DND-41 (cell line): ENCODE data around the gene TGFBR2.
"Not testable (repeated sequence)": the region's sequence is repeated elsewhere in the genome, so short reads cannot be mapped to it uniquely, and the experiment has no call there.

Source experiments
- ATAC-seq: fragments of 200-7000 bp; cut with Tn5 transposase; 3 replicates; pipeline ENCODE4 v1.9.1; 2021; ENCODE audit warnings: low read depth; ENCODE audit not compliant: insufficient read depth
- DNase-seq: peaks from one replicate; pipeline ENCODE4 v3.0.0-alpha.2; 2020
- H2AFZ ChIP-seq: 2 replicates; pipeline ENCODE4 v1.6.0; 2012; ENCODE audit warnings: low read depth, low read length
- H3K27ac ChIP-seq: 2 replicates; pipeline ENCODE4 v1.5.1; 2012; ENCODE audit warnings: low read length, inconsistent platforms
- H3K27me3 ChIP-seq: fragments of 200-600 bp; sonication (generic); 2 replicates; pipeline ENCODE4 v1.6.0; 2012; ENCODE audit warnings: low read length, mild to moderate bottlenecking, inconsistent platforms; ENCODE audit not compliant: insufficient read depth, poor library complexity
- H3K36me3 ChIP-seq: 2 replicates; pipeline ENCODE4 v1.5.1; 2012; ENCODE audit warnings: low read length, inconsistent platforms; ENCODE audit not compliant: insufficient read depth
- H3K4me1 ChIP-seq: 2 replicates; pipeline ENCODE4 v1.5.1; 2012; ENCODE audit warnings: mild to moderate bottlenecking, low read length; ENCODE audit not compliant: insufficient read depth
- H3K4me2 ChIP-seq: 2 replicates; pipeline ENCODE4 v1.6.0; 2012; ENCODE audit warnings: mild to moderate bottlenecking, moderate library complexity, low read length, inconsistent platforms; ENCODE audit not compliant: insufficient read depth
- H3K4me3 ChIP-seq, 2 experiments: fragments of 200-600 bp in 1 of 2; shearing (Covaris generic) in 1 of 2; 2 replicates each; pipeline ENCODE4 v1.5.1; 2012 to 2016; ENCODE audit warnings: inconsistent platforms in 2 of 2, low read length in 2 of 2, mild to moderate bottlenecking in 2 of 2, low read depth in 1 of 2, moderate library complexity in 1 of 2
- H3K79me2 ChIP-seq: 2 replicates; pipeline ENCODE4 v1.6.0; 2012; ENCODE audit warnings: low read length, inconsistent platforms; ENCODE audit not compliant: insufficient read depth
- H3K9ac ChIP-seq: 2 replicates; pipeline ENCODE4 v1.6.0; 2012; ENCODE audit warnings: low read depth, mild to moderate bottlenecking, inconsistent platforms, low read length, moderate library complexity
- H3K9me3 ChIP-seq: 2 replicates; pipeline ENCODE4 v1.5.1; 2012; ENCODE audit warnings: low read length, moderate library complexity, mild to moderate bottlenecking, inconsistent platforms; ENCODE audit not compliant: insufficient read depth, severe bottlenecking
- H4K20me1 ChIP-seq: 2 replicates; pipeline ENCODE4 v1.6.0; 2012; ENCODE audit warnings: low read length; ENCODE audit not compliant: insufficient read depth
- CTCF ChIP-seq: IDR thresholded peaks from 2 replicates; pipeline ENCODE4 v1.5.1; 2012; ENCODE audit warnings: borderline replicate concordance, low read length, moderate library complexity, mild to moderate bottlenecking; ENCODE audit not compliant: poor library complexity, severe bottlenecking; ENCODE audit errors: extremely low read depth
- EZH2 ChIP-seq: IDR thresholded peaks from 3 replicates; pipeline ENCODE4 v1.6.1; 2012; ENCODE audit warnings: borderline replicate concordance, low read depth, mild to moderate bottlenecking, moderate library complexity, low read length, inconsistent platforms; ENCODE audit not compliant: severe bottlenecking

Gene TGFBR2

GRCh38 chr3:30621576-30621975, 15.2 kb downstream of the TGFBR2 start:
- peaks cover 90% of the 10 kb centered on the region for H3K79me2 ChIP-seq
- H3K27ac ChIP-seq: no peak overlapping the region
- H2AFZ ChIP-seq: no peak overlapping the region
- ATAC-seq (no peak), DNase-seq (no peak)
- TF ChIP-seq EZH2 (no peak), CTCF (no peak)
- peaks cover 28% of the 10 kb centered on the region for H3K36me3 ChIP-seq
- no peaks in the 10 kb centered on the region for H3K9me3 ChIP-seq
- no peaks in the 10 kb centered on the region for H3K27me3 ChIP-seq
- H3K4me2 ChIP-seq: no peak overlapping the region
- peaks cover 17% of the 10 kb centered on the region for H4K20me1 ChIP-seq
- H3K9ac ChIP-seq: no peak overlapping the region
- H3K4me1 ChIP-seq: 0 out of 2 replicates have a peak, but pooled peaks cover 10% of the 10 kb centered on the region
- H3K4me3 ChIP-seq: no peak overlapping the region

- DNase-seq: no peak
- Histone ChIP-seq H3K4me1 (0 out of 2 replicates have a peak, but pooled peaks cover 14% of the 10 kb centered on the region), H2AFZ (no peak overlapping the region), H3K4me2 (no peak overlapping the region), H3K79me2 (peaks cover 90% of the 10 kb centered on the region), H3K9ac (no peak overlapping the region), H3K4me3 (no peak overlapping the region), H3K27me3 (no peaks in the 10 kb centered on the region), H3K9me3 (no peaks in the 10 kb centered on the region), H3K36me3 (peaks cover 29% of the 10 kb centered on the region), H3K27ac (no peak overlapping the region), H4K20me1 (peaks cover 18% of the 10 kb centered on the region)
- ATAC-seq: no peak
- no peak for TF ChIP-seq EZH2
- TF ChIP-seq CTCF: no peak
Observed at GRCh38 chr3:30622047-30622545, 15.7 kb downstream of the TGFBR2 start.

- Histone ChIP-seq H3K27me3 (no peaks in the 10 kb centered on the region), H3K27ac (no peak overlapping the region), H3K9ac (no peak overlapping the region), H3K4me1 (0 out of 2 replicates have a peak, but pooled peaks cover 12% of the 10 kb centered on the region), H3K9me3 (no peaks in the 10 kb centered on the region), H3K4me3 (no peak overlapping the region), H2AFZ (no peak overlapping the region), H3K79me2 (peaks cover 90% of the 10 kb centered on the region), H3K36me3 (peaks cover 27% of the 10 kb centered on the region), H4K20me1 (peaks cover 15% of the 10 kb centered on the region), H3K4me2 (no peak overlapping the region)
- ATAC-seq: no peak
- DNase-seq: no peak
- no peak for TF ChIP-seq CTCF
- no peak for TF ChIP-seq EZH2
Observed at GRCh38 chr3:30622790-30623189, 16.4 kb downstream of the TGFBR2 start.

GRCh38 chr3:30623351-30623750, 16.9 kb downstream of the TGFBR2 start:
- Histone ChIP-seq H3K9ac (no peak overlapping the region), H3K79me2 (peaks cover 90% of the 10 kb centered on the region), H3K4me3 (no peak overlapping the region), H3K27ac (no peak overlapping the region), H3K4me1 (peaks cover 8% of the 10 kb centered on the region; the same call in 1 of the 2 replicates), H3K27me3 (no peaks in the 10 kb centered on the region), H3K36me3 (peaks cover 26% of the 10 kb centered on the region), H2AFZ (no peak overlapping the region), H3K9me3 (no peaks in the 10 kb centered on the region), H3K4me2 (no peak overlapping the region), H4K20me1 (peaks cover 14% of the 10 kb centered on the region)
- no peak for DNase-seq
- no peak for TF ChIP-seq CTCF
- no peak for TF ChIP-seq EZH2
- no peak for ATAC-seq

GRCh38 chr3:30624480-30624879, 18.1 kb downstream of the TGFBR2 start:
- not testable (repeated sequence) for DNase-seq, H2AFZ ChIP-seq, H3K9me3 ChIP-seq, H3K4me2 ChIP-seq, H3K4me3 ChIP-seq, H3K27ac ChIP-seq, ATAC-seq, H3K27me3 ChIP-seq, H3K9ac ChIP-seq
- H3K4me1 ChIP-seq: peaks cover 16% of the 10 kb centered on the region
- H3K36me3 ChIP-seq: peaks cover 29% of the 10 kb centered on the region
- peaks cover 10% of the 10 kb centered on the region for H4K20me1 ChIP-seq
- peaks cover 89% of the 10 kb centered on the region for H3K79me2 ChIP-seq
